Measurements from ENCODE around the gene TNFRSF4. TPM values are rescaled to one million over a fixed set of nuclear protein-coding genes. Genes with fewer than 3 reads are reported as not detected.

The TNFRSF4 gene
- total and polyA plus RNA-seq, 8 donors: 0.26 to 5.0 (median 1.2) TPM

- Histone ChIP-seq H3K9me3 (no peaks in the 10 kb centered on the region), H3K27me3 (no peaks in the 10 kb centered on the region), H3K4me1 (peaks cover 0 to 8% (median 0%) of the 10 kb centered on the region in 3 donors), H3K36me3 (peaks cover 2 to 31% (median 16%) of the 10 kb centered on the region in 3 donors), H3K4me3 (no peak overlapping the region), H3K27ac (no peak overlapping the region)
- intact Hi-C loops (cut with DNase I): no loop called here
- no peak for FAIRE-seq
- peak in 1 of 4 donors; percentile 10 for ATAC-seq
- WGBS, 2 donors: 87 to 90% methylated on average over 34 of the region's 34 CpGs
- no peak for TF ChIP-seq CTCF (IDR thresholded peaks at IDR 0.05)
- DNase-seq: no peak
These were observed 11.4 kb upstream of the TNFRSF4 start for GRCh38 chr1:1225238-1225845.

- peaks cover 2 to 38% (median 16%) of the 10 kb centered on the region in 3 donors for H3K36me3 ChIP-seq
- TF ChIP-seq CTCF (IDR thresholded peaks at IDR 0.05): no peak
- H3K4me3 ChIP-seq: no peak overlapping the region
- ATAC-seq (no peak), DNase-seq (no peak), FAIRE-seq (no peak)
- no peaks in the 10 kb centered on the region for H3K9me3 ChIP-seq
- no peaks in the 10 kb centered on the region for H3K4me1 ChIP-seq
- H3K27me3 ChIP-seq: no peaks in the 10 kb centered on the region
- H3K27ac ChIP-seq: no peak overlapping the region
- WGBS, 2 donors: 91 to 95% methylated on average over 21 of the region's 21 CpGs
- intact Hi-C loops (cut with DNase I): no loop called here
These were observed 9.9 kb upstream of the TNFRSF4 start for GRCh38 chr1:1223891-1224290.

GRCh38 chr1:1223321-1223720 is 9.4 kb upstream of the TNFRSF4 start:
- ATAC-seq (no peak), DNase-seq (no peak), FAIRE-seq (no peak)
- Histone ChIP-seq H3K4me1 (no peaks in the 10 kb centered on the region), H3K27me3 (no peaks in the 10 kb centered on the region), H3K36me3 (peaks cover 2 to 39% (median 16%) of the 10 kb centered on the region in 3 donors), H3K4me3 (no peak overlapping the region), H3K27ac (no peak overlapping the region), H3K9me3 (no peaks in the 10 kb centered on the region)
- intact Hi-C loops (cut with DNase I): no loop called here
- WGBS, 2 donors: 95 to 97% methylated on average over 15 of the region's 15 CpGs
- no peak for TF ChIP-seq CTCF (IDR thresholded peaks at IDR 0.05)

GRCh38 chr1:1222575-1223225 is 8.7 kb upstream of the TNFRSF4 start:
- TF ChIP-seq CTCF (IDR thresholded peaks at IDR 0.05): no peak
- Histone ChIP-seq H3K27ac (no peak overlapping the region), H3K9me3 (no peaks in the 10 kb centered on the region), H3K27me3 (no peaks in the 10 kb centered on the region), H3K36me3 (peaks cover 2 to 39% (median 15%) of the 10 kb centered on the region in 3 donors), H3K4me1 (no peaks in the 10 kb centered on the region), H3K4me3 (no peak overlapping the region)
- 93 to 95% methylated on average over 44 of the region's 44 CpGs for WGBS, 2 donors
- no peak for DNase-seq
- ATAC-seq: no peak
- FAIRE-seq: no peak
- intact Hi-C loops (cut with DNase I): no loop called here

All from pancreas (tissue), 10 donors.